GM23338 (cell line): ENCODE measurements around the gene TERT. TPM values are rescaled to one million over a fixed set of nuclear protein-coding genes. Genes with fewer than 3 reads are reported as not detected.

ENCODE experiments used
- ATAC-seq: fragments of 200-7000 bp; cut with Tn5 transposase; 3 replicates; pipeline ENCODE4 v1.9.1; 2020
- DNase-seq: peaks from one replicate; pipeline ENCODE4 v3.0.0-alpha.2; 2015; ENCODE audit warnings: low spot score
- H2AFZ ChIP-seq: fragments of 200-600 bp; sonication (generic); 2 replicates; pipeline ENCODE4 v1.8.0; 2016; ENCODE audit warnings: antibody characterized with exemption, mild to moderate bottlenecking, moderate library complexity
- H3F3A ChIP-seq: fragments of 200-600 bp; sonication (generic); replicated peaks from 2 replicates; pipeline ENCODE4 v1.8.0; 2017; ENCODE audit warnings: antibody characterized with exemption, mixed run types, low read depth
- H3K27ac ChIP-seq: fragments of 200-600 bp; sonication (generic); 2 replicates; pipeline ENCODE4 v1.6.1; 2016; ENCODE audit warnings: low read depth
- H3K27me3 ChIP-seq: fragments of 200-600 bp; sonication (generic); 2 replicates; pipeline ENCODE4 v1.8.0; 2016; ENCODE audit warnings: mild to moderate bottlenecking, mixed run types, moderate library complexity; ENCODE audit not compliant: insufficient read depth
- H3K36me3 ChIP-seq: fragments of 200-600 bp; sonication (generic); 2 replicates; pipeline ENCODE4 v1.8.0; 2016; ENCODE audit warnings: mild to moderate bottlenecking; ENCODE audit not compliant: insufficient read depth
- H3K4me1 ChIP-seq: fragments of 200-600 bp; sonication (generic); 2 replicates; pipeline ENCODE4 v1.8.0; 2016; ENCODE audit warnings: mild to moderate bottlenecking, moderate library complexity; ENCODE audit not compliant: insufficient read depth
- H3K4me2 ChIP-seq: fragments of 200-600 bp; sonication (generic); 2 replicates; pipeline ENCODE4 v1.7.1; 2017; ENCODE audit warnings: mixed run types
- H3K4me3 ChIP-seq: fragments of 200-600 bp; sonication (generic); 2 replicates; pipeline ENCODE4 v1.6.1; 2016; ENCODE audit warnings: mixed run types
- H3K79me2 ChIP-seq: fragments of 200-600 bp; sonication (generic); replicated peaks from 2 replicates; pipeline ENCODE4 v1.8.0; 2017; ENCODE audit warnings: mild to moderate bottlenecking; ENCODE audit not compliant: insufficient read depth
- H3K9me2 ChIP-seq: fragments of 200-600 bp; sonication (generic); 2 replicates; pipeline ENCODE4 v1.8.0; 2017; ENCODE audit not compliant: insufficient read depth
- H4K20me1 ChIP-seq: fragments of 200-600 bp; sonication (generic); replicated peaks from 2 replicates; pipeline ENCODE4 v1.8.0; 2017; ENCODE audit warnings: mild to moderate bottlenecking; ENCODE audit not compliant: insufficient read depth
- H3K27ac Mint-ChIP-seq: 2 replicates; pipeline ENCODE4 v1.8.0; 2020; ENCODE audit warnings: inconsistent platforms, mild to moderate bottlenecking, moderate library complexity, mixed read lengths
- H3K27me3 Mint-ChIP-seq: 3 replicates; pipeline ENCODE4 v1.8.0; 2022; ENCODE audit warnings: low read depth, mild to moderate bottlenecking, moderate library complexity, mixed read lengths, inconsistent platforms; ENCODE audit not compliant: insufficient read depth, poor library complexity
- H3K36me3 Mint-ChIP-seq: 3 replicates; pipeline ENCODE4 v1.8.0; 2021; ENCODE audit warnings: low read depth, mild to moderate bottlenecking, inconsistent platforms, moderate library complexity, mixed read lengths
- H3K4me1 Mint-ChIP-seq: 3 replicates; pipeline ENCODE4 v1.8.0; 2020; ENCODE audit warnings: mild to moderate bottlenecking, inconsistent platforms, mixed read lengths
- H3K4me3 Mint-ChIP-seq: 3 replicates; pipeline ENCODE4 v1.8.0; 2021; ENCODE audit warnings: moderate library complexity, mild to moderate bottlenecking, inconsistent platforms, mixed read lengths
- H3K9me3 Mint-ChIP-seq: 3 replicates; pipeline ENCODE4 v1.8.0; 2020; ENCODE audit warnings: moderate library complexity, mild to moderate bottlenecking, inconsistent platforms, mixed read lengths
- CREB1 ChIP-seq: fragments of 250-450 bp; sonication (Bioruptor Pico); IDR thresholded peaks from 2 replicates; pipeline ENCODE4 v1.5.0; 2020; ENCODE audit warnings: low read depth, mild to moderate bottlenecking, moderate library complexity
- CTCF ChIP-seq, 2 experiments: fragments of 200-600 bp in 1 of 2; sonication (generic) in 1 of 2; conservative IDR thresholded peaks; 2 replicates each; pipeline versions ENCODE4 v1.5.1 to v1.6.1; 2016 to 2017; ENCODE audit warnings: antibody characterized with exemption in 2 of 2, low read depth in 2 of 2, mild to moderate bottlenecking in 2 of 2, moderate library complexity in 1 of 2
- ETS1 ChIP-seq: IDR thresholded peaks from 2 replicates; pipeline ENCODE4 v1.6.1; 2016; ENCODE audit warnings: antibody characterized with exemption
- EZH2 ChIP-seq: fragments of 200-600 bp; sonication (generic); IDR thresholded peaks from one replicate; pipeline ENCODE4 v1.8.0; 2017; ENCODE audit warnings: antibody characterized with exemption, mild to moderate bottlenecking, low read depth; ENCODE audit not compliant: unreplicated experiment
- EZH2phosphoT487 ChIP-seq: fragments of 200-600 bp; sonication (generic); IDR thresholded peaks from one replicate; pipeline ENCODE4 v1.8.1; 2018; ENCODE audit warnings: antibody characterized with exemption; ENCODE audit not compliant: unreplicated experiment
- JUNB ChIP-seq: IDR thresholded peaks from one replicate; pipeline ENCODE4 v1.6.1; 2016; ENCODE audit warnings: antibody characterized with exemption; ENCODE audit not compliant: unreplicated experiment
- NANOG ChIP-seq: IDR thresholded peaks from 2 replicates; pipeline ENCODE4 v1.6.1; 2016; ENCODE audit warnings: antibody characterized with exemption, borderline replicate concordance
- POLR2AphosphoS5 ChIP-seq: IDR thresholded peaks from 2 replicates; pipeline ENCODE4 v1.6.1; 2016; ENCODE audit warnings: antibody characterized with exemption, low read depth
- STAT1 ChIP-seq: IDR thresholded peaks from one replicate; pipeline ENCODE4 v1.6.1; 2016; ENCODE audit warnings: antibody characterized with exemption; ENCODE audit not compliant: unreplicated experiment
- ZNF114 ChIP-seq: fragments of 250-450 bp; sonication (Bioruptor Pico); IDR thresholded peaks from 2 replicates; pipeline ENCODE4 v1.5.0; 2020; ENCODE audit warnings: mild to moderate bottlenecking, moderate library complexity
- ZNF331 ChIP-seq: fragments of 250-450 bp; sonication (Bioruptor Pico); IDR thresholded peaks from 2 replicates; pipeline ENCODE4 v1.5.0; 2020; ENCODE audit warnings: low read depth, mild to moderate bottlenecking, moderate library complexity
- polyA plus RNA-seq: library from polyadenylated mRNA; unstranded; fragments of >200 nt; fragmentation: Nextera tagmentation; extraction: Ambion mirVana; gene quantifications from 2 replicates; pipeline ENCODE4 v1.2.1, GENCODE V29; 2016
- total RNA-seq: library from RNA; depleted of rRNA; stranded (reverse); fragments of >200 nt; shearing (Covaris generic); gene quantifications from 2 replicates; pipeline ENCODE4 v1.2.3, GENCODE V29; 2014
- TF ChIP-seq, protein P1 (sequence below): IDR thresholded peaks from one replicate; pipeline ENCODE4 v1.6.1; 2018; ENCODE audit warnings: antibody characterized with exemption; ENCODE audit not compliant: unreplicated experiment

TERT gene
- total and polyA plus RNA-seq, 2 experiments from 2014 or later, result 9.8 to 46.4 TPM

GRCh38 chr5:1274471-1274870 lies 20.4 kb downstream of the TERT start (continued):
- no peak for TF ChIP-seq JUNB
- no peak for TF ChIP-seq CTCF (conservative IDR thresholded peaks at IDR 0.05; ENCODE audit: low read depth in 2 of 2)
- no peak for TF ChIP-seq STAT1

DNA sequence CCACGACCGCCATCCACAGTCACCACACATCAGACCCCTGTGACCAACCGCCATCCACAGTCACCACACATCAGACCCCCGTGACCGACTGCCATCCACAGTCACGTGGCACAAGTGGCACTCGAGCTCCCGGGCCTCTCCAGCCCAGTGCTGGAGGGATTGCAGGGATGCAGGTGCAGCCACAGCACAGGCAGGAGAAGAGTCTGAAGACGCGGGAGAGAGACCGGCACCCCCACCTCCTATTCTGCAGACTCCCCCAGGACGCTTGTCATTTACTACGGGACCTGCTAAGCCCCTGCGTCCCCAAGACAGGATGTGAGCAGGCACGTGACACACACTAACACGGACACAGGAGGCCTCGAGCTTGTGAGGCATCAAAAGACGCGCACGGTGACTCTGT lies 21.1 kb downstream of the TERT start:
- Histone ChIP-seq H3K4me3 (no peak overlapping the region), H3K4me2 (no peak overlapping the region), H3K79me2 (peaks cover 17% of the 10 kb centered on the region), H4K20me1 (no peaks in the 10 kb centered on the region), H3K27me3 (no peaks in the 10 kb centered on the region), H3K27ac (no peak overlapping the region), H2AFZ (no peak overlapping the region), H3K4me1 (no peaks in the 10 kb centered on the region), H3K9me2 (no peaks in the 10 kb centered on the region), H3K36me3 (peaks cover 5% of the 10 kb centered on the region; the same call in 1 of the 2 replicates), H3F3A (no peaks in the 10 kb centered on the region)
- H3K4me1 Mint-ChIP-seq, result no peaks in the 10 kb centered on the region
- no peak for ATAC-seq
- H3K27ac Mint-ChIP-seq, result no peak overlapping the region
- H3K9me3 Mint-ChIP-seq, result no peaks in the 10 kb centered on the region
- DNase-seq, result no peak
- peaks cover 5% of the 10 kb centered on the region for H3K27me3 Mint-ChIP-seq
- no peak overlapping the region for H3K4me3 Mint-ChIP-seq
- H3K36me3 Mint-ChIP-seq, result peaks cover 47% of the 10 kb centered on the region
- TF ChIP-seq ZNF114 (CRISPR knock-in tag) (no peak), CREB1 (CRISPR knock-in tag) (no peak), EZH2 (no peak), CTCF (conservative IDR thresholded peaks at IDR 0.05; ENCODE audit: low read depth in 2 of 2) (no peak), NANOG (no peak), STAT1 (no peak), ETS1 (no peak), ZNF331 (CRISPR knock-in tag) (no peak), POLR2AphosphoS5 (no peak), EZH2phosphoT487 (no peak)
- TF ChIP-seq, protein P1, sequence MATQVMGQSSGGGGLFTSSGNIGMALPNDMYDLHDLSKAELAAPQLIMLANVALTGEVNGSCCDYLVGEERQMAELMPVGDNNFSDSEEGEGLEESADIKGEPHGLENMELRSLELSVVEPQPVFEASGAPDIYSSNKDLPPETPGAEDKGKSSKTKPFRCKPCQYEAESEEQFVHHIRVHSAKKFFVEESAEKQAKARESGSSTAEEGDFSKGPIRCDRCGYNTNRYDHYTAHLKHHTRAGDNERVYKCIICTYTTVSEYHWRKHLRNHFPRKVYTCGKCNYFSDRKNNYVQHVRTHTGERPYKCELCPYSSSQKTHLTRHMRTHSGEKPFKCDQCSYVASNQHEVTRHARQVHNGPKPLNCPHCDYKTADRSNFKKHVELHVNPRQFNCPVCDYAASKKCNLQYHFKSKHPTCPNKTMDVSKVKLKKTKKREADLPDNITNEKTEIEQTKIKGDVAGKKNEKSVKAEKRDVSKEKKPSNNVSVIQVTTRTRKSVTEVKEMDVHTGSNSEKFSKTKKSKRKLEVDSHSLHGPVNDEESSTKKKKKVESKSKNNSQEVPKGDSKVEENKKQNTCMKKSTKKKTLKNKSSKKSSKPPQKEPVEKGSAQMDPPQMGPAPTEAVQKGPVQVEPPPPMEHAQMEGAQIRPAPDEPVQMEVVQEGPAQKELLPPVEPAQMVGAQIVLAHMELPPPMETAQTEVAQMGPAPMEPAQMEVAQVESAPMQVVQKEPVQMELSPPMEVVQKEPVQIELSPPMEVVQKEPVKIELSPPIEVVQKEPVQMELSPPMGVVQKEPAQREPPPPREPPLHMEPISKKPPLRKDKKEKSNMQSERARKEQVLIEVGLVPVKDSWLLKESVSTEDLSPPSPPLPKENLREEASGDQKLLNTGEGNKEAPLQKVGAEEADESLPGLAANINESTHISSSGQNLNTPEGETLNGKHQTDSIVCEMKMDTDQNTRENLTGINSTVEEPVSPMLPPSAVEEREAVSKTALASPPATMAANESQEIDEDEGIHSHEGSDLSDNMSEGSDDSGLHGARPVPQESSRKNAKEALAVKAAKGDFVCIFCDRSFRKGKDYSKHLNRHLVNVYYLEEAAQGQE, result no peak
